Subcutaneous abdominal adipose tissue (tissue), 5 donors: ENCODE data around the gene RASAL1.

Experiments
- H3K27ac ChIP-seq: one replicate; pipeline ENCODE4 v1.7.0; 2013; ENCODE audit warnings: low read depth, mild to moderate bottlenecking, inconsistent platforms, low read length, moderate library complexity
- H3K27me3 ChIP-seq, 5 donors: one replicate each; pipeline ENCODE4 v1.7.0; 2013; ENCODE audit warnings: low read length in 5 of 5, inconsistent platforms in 1 of 5; ENCODE audit not compliant: control insufficient read depth in 5 of 5, insufficient read depth in 4 of 5
- H3K36me3 ChIP-seq, 5 donors: one replicate each; pipeline ENCODE4 v1.7.0; 2013; ENCODE audit warnings: low read length in 5 of 5; ENCODE audit not compliant: control insufficient read depth in 5 of 5, insufficient read depth in 5 of 5
- H3K4me1 ChIP-seq, 5 donors: one replicate each; pipeline ENCODE4 v1.7.0; 2013; ENCODE audit warnings: low read length in 5 of 5, mild to moderate bottlenecking in 3 of 5, moderate library complexity in 1 of 5; ENCODE audit not compliant: control insufficient read depth in 5 of 5, insufficient read depth in 5 of 5
- H3K4me3 ChIP-seq, 5 donors: one replicate each; pipeline ENCODE4 v1.7.0; 2013; ENCODE audit warnings: low read length in 5 of 5, low read depth in 1 of 5
- H3K9ac ChIP-seq, 5 donors: one replicate each; pipeline ENCODE4 v1.7.0; 2013; ENCODE audit warnings: low read length in 5 of 5, mild to moderate bottlenecking in 4 of 5, moderate library complexity in 3 of 5
- H3K9me3 ChIP-seq, 5 donors: one replicate each; pipeline ENCODE4 v1.7.0; 2013; ENCODE audit warnings: low read length in 5 of 5; ENCODE audit not compliant: control insufficient read depth in 5 of 5
- donor health status: healthy.
- donor health status: healthy.
- donor health status: healthy.
- donor health status: healthy.
- donor health status: healthy.

RASAL1 gene

GRCh38 chr12:113134071-113134470, 1.5 kb downstream of the RASAL1 start:
- peaks cover 7 to 34% (median 27%) of the 10 kb centered on the region in 5 donors for H3K27me3 ChIP-seq
- peaks cover 0 to 12% (median 5%) of the 10 kb centered on the region in 5 donors for H3K4me1 ChIP-seq
- no peak overlapping the region for H3K9ac ChIP-seq
- no peak overlapping the region for H3K4me3 ChIP-seq
- no peak overlapping the region for H3K27ac ChIP-seq
- H3K36me3 ChIP-seq = no peaks in the 10 kb centered on the region
- no peaks in the 10 kb centered on the region for H3K9me3 ChIP-seq

GRCh38 chr12:113133666-113134065, 1.9 kb downstream of the RASAL1 start:
- H3K9me3 ChIP-seq = no peaks in the 10 kb centered on the region
- H3K36me3 ChIP-seq = no peaks in the 10 kb centered on the region
- no peak overlapping the region for H3K27ac ChIP-seq
- no peak overlapping the region for H3K4me3 ChIP-seq
- H3K27me3 ChIP-seq = peaks cover 7 to 34% (median 27%) of the 10 kb centered on the region in 5 donors
- H3K9ac ChIP-seq = no peak overlapping the region
- peaks cover 0 to 12% (median 5%) of the 10 kb centered on the region in 5 donors for H3K4me1 ChIP-seq

- H3K9me3 ChIP-seq = no peaks in the 10 kb centered on the region
- no peak overlapping the region for H3K9ac ChIP-seq
- H3K4me1 ChIP-seq = peaks cover 0 to 12% (median 5%) of the 10 kb centered on the region in 5 donors
- H3K27ac ChIP-seq = no peak overlapping the region
- no peaks in the 10 kb centered on the region for H3K36me3 ChIP-seq
- H3K27me3 ChIP-seq = peaks cover 7 to 35% (median 28%) of the 10 kb centered on the region in 5 donors
- no peak overlapping the region for H3K4me3 ChIP-seq
Observed at GRCh38 chr12:113133036-113133435, 2.5 kb downstream of the RASAL1 start.

- H3K27ac ChIP-seq = no peak overlapping the region
- H3K9me3 ChIP-seq = no peaks in the 10 kb centered on the region
- peaks cover 7 to 38% (median 33%) of the 10 kb centered on the region in 5 donors for H3K27me3 ChIP-seq
- no peaks in the 10 kb centered on the region for H3K36me3 ChIP-seq
- H3K4me1 ChIP-seq = peaks cover 0 to 9% (median 5%) of the 10 kb centered on the region in 5 donors
- no peak overlapping the region for H3K4me3 ChIP-seq
- no peak overlapping the region for H3K9ac ChIP-seq
Observed at GRCh38 chr12:113131556-113131955, 4.0 kb downstream of the RASAL1 start.

GRCh38 chr12:113130457-113131135, 5.0 kb downstream of the RASAL1 start:
- no peaks in the 10 kb centered on the region for H3K9me3 ChIP-seq
- H3K4me1 ChIP-seq = peaks cover 0 to 3% (median 0%) of the 10 kb centered on the region in 5 donors
- no peak overlapping the region for H3K9ac ChIP-seq
- H3K4me3 ChIP-seq = no peak overlapping the region
- no peak overlapping the region for H3K27ac ChIP-seq
- no peaks in the 10 kb centered on the region for H3K36me3 ChIP-seq
- H3K27me3 ChIP-seq = peaks cover 6 to 30% (median 25%) of the 10 kb centered on the region in 5 donors

- H3K4me1 ChIP-seq = no peaks in the 10 kb centered on the region
- no peak overlapping the region for H3K4me3 ChIP-seq
- no peak overlapping the region for H3K9ac ChIP-seq
- H3K36me3 ChIP-seq = no peaks in the 10 kb centered on the region
- peaks cover 2 to 24% (median 19%) of the 10 kb centered on the region in 5 donors for H3K27me3 ChIP-seq
- no peak overlapping the region for H3K27ac ChIP-seq
- no peaks in the 10 kb centered on the region for H3K9me3 ChIP-seq
Observed at GRCh38 chr12:113129664-113130456, 5.7 kb downstream of the RASAL1 start.

GRCh38 chr12:113128802-113129663, 6.5 kb downstream of the RASAL1 start:
- Histone ChIP-seq H3K27me3 (peaks cover 0 to 19% (median 15%) of the 10 kb centered on the region in 5 donors), H3K27ac (no peak overlapping the region), H3K9me3 (no peaks in the 10 kb centered on the region), H3K36me3 (no peaks in the 10 kb centered on the region), H3K9ac (no peak overlapping the region), H3K4me1 (no peaks in the 10 kb centered on the region), H3K4me3 (no peak overlapping the region)

GRCh38 chr12:113127791-113128199, 7.8 kb downstream of the RASAL1 start:
- H3K9me3 ChIP-seq = peaks cover 0 to 5% (median 3%) of the 10 kb centered on the region in 5 donors
- H3K27ac ChIP-seq = no peak overlapping the region
- H3K27me3 ChIP-seq = peaks cover 0 to 19% (median 12%) of the 10 kb centered on the region in 5 donors

GRCh38 chr12:113120670-113121370, 14.7 kb downstream of the RASAL1 start:
- Histone ChIP-seq H3K9me3 (peaks cover 0 to 5% (median 3%) of the 10 kb centered on the region in 5 donors), H3K4me1 (no peaks in the 10 kb centered on the region), H3K4me3 (no peak overlapping the region), H3K9ac (no peak overlapping the region), H3K27ac (no peak overlapping the region), H3K36me3 (no peaks in the 10 kb centered on the region), H3K27me3 (peaks cover 0 to 16% (median 4%) of the 10 kb centered on the region in 5 donors)

More at GRCh38 chr12:113127791-113128199, 7.8 kb downstream of the RASAL1 start:
- no peak overlapping the region for H3K9ac ChIP-seq
- H3K36me3 ChIP-seq = no peaks in the 10 kb centered on the region
- no peak overlapping the region for H3K4me3 ChIP-seq
- no peaks in the 10 kb centered on the region for H3K4me1 ChIP-seq
